Endometrial microvascular endothelial cells (primary cell): ENCODE data around the gene SUSD6. TPM values are rescaled to one million over a fixed set of nuclear protein-coding genes. Genes with fewer than 3 reads are reported as not detected.
"Not testable (repeated sequence)": the region's sequence is repeated elsewhere in the genome, so short reads cannot be mapped to it uniquely, and the experiment has no call there.

Experiments
- in situ Hi-C: cut with HindIII; loops from 2 replicates; pipeline ENCODE4 v1.10.0; 2017; ENCODE audit warnings: low sequenced_read_pairs, low pct_unique_long_range_greater_than_20kb; ENCODE audit errors: inconsistent ontology term
- total RNA-seq: library from RNA; depleted of rRNA; stranded (reverse); fragments of >200 nt; gene quantifications from one replicate; pipeline ENCODE4 v1.2.3, GENCODE V29; 2015; ENCODE audit errors: inconsistent ontology term

SUSD6 gene
- total RNA-seq, 1 donor from 2014 or later, result 12.5 TPM

DNA sequence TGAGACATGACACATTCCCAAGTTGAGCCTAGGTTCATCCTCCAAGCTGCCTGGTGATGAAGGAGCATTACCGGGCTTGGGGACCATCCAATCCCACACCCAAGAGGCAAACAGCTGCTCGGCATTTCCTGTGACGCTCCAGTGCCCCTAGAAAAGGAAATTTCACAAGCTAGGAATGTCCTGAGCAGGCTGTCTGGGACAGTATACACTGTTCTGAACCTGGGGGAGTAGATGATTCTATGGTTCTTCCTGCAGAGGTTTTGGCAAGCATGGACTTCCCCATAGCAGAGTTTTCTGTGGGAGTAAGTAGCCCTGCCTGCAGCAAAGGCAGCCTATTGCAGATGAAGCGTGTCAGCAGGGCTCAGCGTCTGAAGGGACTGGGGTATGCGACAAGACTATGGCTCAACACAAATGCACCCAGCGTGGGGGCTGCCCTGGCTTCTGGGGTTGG is 108.1 kb downstream of the SUSD6 start:
- in situ Hi-C loops, result no loop called here

DNA sequence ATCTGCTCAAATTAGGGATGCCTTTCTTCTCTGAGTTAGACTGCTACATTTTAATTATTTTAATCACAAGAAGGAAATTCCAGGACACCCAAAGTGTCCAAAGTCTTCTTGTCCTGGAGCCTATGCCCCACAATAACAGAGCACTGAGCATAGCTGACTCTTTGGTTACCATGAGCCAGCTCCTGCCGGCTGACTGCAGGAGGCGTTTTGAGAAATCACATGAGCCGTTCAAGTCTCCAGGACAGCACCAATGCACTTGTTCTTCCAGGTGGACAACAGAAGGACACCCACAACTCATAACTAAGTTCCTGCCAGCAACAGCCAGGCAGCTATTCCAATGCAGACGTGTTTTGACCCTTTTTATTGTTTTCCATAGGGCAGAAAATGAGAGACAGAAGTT is 109.5 kb downstream of the SUSD6 start:
- in situ Hi-C loops, result no loop called here

DNA sequence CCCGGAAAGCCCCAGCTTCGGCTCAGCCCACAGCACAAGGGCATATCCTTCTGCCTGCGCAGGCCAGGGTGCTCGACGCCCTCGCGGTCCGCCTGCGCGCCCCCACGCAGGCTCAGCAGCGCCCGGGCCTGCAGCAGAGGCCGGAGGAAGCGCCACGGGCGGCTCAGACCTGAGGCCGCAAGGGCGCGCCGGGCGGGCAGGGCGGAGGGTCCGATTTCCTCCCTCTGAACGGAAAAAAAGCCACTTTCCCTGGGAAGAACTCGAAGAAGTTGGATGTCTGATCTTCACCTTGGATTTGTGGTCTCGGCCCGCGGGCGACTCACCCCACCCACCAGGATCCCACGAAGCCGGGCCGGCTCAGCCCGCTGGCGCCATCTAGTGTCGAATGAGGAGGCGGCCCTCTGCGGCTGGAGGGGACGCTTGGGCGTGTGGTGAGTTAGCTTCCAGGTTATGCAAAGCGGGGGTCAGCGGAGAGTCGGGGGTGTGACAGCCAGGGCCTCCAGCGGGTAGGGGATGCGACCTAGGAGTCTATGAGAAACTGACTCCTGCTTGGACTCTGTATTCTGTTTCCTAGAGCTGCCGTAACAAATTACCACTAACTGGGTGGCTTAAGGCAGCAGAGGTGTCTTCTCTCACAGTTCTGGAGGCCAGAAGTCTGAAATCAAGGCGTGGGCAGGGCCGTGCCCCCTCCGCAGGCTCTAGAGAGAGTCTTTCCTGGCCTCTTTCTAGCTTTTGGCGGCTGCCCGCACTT is 115.5 kb downstream of the SUSD6 start:
- in situ Hi-C loops, result no loop called here

DNA sequence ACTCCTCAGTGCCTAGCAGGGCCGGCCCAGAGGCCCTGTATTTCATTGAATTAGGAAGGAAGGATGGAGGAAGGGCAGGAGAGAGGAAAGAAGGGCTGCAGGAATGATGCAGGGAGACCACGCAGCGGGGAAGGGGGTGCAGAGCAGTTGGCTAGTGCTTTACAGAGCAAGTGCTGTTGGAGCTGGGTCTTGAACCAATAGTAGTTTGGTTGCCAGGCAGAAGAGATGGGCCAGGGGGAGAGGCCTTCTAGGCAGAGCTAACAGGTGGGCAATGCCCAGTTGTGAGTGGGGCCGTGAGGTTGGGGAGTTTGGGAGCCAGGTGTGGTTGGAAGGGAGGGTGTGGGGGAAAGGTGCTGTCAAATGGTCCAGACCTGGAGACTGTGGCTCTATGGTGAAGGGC is 116.5 kb downstream of the SUSD6 start:
- in situ Hi-C loops, result no loop called here

DNA sequence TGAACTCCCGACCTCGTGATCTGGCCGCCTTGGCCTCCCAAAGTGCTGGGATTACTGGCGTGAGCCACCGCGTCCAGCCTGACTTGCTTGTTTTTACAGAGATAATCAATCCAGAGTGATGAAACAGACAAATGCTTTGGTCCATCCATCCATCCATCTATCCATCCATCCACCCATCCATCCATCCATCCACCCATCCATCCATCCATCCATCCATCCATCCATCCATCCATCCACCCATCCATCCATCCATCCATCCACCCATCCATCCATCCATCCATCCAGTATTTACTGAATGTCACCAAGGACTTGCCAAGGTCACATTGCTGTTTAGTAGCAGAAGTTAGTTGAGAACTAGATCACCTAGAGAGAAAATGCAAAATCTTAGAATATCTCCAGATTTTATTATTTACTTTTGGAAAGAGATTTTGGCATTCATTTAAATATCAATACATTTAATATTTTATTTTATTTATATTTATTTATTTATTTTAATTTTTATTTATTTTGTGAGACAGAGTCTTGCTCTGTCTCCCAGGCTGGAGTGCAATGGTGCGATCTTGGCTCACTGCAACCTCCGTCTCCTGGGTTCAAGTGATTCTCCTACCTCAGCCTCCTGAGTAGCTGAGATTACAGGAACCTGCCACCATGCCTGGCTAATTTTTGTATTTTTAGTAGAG is 120.7 kb downstream of the SUSD6 start:
- in situ Hi-C loops, result not testable (repeated sequence)

DNA sequence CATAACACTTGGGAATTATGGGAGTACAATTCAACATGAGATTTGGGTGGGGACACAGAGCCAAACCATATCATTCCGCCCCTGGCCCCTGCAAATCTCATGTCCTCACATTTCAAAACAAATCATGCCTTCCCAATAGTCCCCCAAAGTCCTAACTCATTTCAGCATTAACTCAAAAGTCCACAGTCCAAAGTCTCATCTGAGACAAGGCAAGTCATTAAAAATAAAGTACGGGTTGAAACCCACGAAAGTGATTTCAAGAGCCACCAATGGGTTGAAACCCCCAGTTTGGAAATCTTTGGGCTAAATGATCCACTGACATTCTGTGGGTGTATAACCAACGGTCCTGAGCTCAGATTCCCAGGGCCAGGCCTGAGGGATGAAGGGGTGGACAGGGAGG is 125.0 kb downstream of the SUSD6 start:
- in situ Hi-C loops, result not testable (repeated sequence)

DNA sequence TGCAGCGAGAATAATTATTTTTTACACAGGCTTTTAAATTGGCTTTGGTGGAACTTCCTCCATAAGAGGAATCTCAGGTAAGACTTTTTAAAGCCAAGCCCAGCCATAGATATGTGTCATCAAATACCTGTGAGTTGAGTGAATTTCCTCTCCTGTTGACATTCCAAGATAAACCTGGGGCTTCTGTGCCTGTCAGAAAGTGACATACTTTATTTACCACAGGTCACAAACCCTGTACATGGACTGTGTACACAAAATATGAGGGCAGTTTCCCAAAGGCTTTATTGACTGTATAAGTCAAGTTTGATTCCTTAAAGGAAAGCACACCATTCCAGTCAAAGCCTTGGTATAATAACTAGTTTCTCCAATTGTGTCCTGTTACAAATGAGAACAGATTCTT is 129.7 kb downstream of the SUSD6 start:
- in situ Hi-C loops, result no loop called here

DNA sequence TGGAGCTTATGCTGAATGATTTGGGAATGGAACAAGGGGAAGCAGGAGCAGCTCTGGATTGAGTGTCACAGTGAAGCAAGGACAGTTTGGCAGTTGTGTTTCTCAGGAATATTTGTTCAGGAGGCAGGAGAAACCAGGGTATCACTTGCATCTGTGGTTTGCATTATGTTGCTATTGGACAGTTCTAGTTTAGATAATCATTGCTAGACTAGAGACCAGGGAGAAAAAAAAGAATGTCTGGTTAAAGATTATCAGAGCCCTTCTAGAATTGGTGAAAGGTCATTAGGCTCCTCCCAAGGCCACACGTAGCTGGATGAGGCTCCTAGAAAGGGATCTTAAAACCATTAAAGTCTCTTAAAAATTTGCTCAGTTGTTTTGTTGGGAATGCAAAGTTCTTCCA is 138.6 kb downstream of the SUSD6 start:
- in situ Hi-C loops, result no loop called here

DNA sequence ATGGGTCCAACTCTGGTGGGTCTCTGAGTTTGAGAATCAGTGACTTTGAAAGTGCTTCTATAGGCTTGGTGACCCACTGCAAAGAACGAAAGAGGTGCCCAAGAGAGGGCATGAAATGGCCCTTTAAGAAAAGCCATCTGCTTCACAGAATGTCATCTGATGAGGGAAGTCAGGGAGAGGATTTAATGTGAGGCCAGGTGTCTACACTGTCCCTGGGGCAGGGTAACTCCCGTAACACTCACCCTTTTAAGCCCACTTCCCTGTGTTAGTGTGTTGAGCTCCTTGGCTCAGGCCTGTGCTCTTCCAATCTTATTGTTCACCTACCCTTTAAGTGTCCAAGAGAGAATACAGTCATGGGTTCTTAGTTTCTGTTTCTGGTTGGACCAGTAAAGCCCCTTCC is 139.1 kb downstream of the SUSD6 start:
- in situ Hi-C loops, result no loop called here

DNA sequence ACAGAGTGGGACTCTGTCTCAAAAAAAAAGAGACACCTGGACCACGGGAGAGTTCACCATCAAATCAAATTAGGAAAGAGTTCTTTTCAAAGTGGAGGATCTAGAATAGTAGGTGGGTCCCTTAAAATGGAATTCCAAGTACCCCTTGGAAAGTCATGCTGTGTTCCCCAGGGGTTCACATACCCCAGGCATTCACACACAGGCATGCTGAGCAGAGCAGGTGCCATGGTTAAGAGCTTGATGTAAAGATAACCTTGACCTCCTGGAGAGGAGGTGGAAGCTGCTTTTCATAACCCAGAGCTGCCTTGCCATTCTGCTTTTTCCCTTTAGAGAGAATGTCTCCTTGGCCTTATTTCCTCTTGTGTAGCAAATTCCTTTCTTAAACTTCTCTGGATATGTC is 141.4 kb downstream of the SUSD6 start:
- in situ Hi-C loops, result no loop called here

DNA sequence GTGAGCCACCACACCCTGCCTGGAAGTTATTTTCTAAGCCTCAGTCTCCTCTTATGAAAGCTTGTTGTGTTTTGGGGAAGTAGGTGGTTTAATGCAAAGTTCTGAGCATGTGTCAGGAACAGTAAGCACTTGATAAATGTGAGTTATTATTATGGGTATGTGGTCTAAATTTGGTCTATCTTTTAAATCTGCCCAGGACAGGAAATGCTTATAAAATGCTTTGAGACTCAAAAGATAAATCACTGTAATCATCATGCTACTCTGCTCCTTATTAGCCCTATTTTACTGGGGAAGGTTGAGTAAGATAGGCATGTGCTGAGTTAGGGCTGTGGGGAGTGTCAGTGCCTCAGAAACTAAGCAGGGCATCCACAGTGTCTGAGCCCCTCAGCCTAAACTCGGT is 142.5 kb downstream of the SUSD6 start:
- in situ Hi-C loops, result no loop called here

DNA sequence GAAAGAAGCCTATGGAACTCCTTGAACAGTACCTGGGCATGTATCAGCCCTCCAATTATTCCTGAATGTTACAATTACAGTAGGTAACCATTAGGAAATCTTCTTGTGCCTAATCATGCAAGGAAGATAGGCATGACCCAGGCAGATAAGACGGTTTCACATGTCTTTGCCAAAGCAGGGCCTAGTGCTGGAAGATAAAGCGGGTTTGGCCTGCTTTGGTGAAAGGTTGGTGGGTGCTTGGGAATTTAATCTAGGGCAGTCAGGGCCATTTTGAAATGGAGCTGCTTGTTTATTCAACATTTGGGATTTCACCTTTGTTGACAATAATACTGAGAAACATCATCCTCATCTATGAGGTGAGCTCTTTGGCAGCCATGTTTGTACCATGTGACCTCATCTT is 143.1 kb downstream of the SUSD6 start:
- in situ Hi-C loops, result no loop called here

DNA sequence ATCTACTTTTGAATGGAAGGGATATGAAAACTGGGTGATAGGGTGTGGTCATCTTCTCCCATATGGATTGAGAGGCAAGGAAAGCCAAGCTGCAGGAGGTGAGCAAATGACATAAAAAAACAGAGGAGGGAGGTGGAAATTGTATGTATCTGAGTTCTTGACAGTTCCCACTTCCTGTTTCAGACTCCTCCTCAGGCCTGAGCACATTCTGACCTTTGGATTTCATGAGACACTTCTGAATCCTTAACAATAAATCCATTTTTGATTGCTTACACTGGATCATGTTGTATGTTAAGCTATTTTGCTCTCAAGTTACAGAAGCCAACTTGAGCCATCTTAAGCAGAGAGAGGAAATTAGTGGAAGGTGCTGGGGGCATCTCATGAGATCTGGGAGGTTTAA is 143.9 kb downstream of the SUSD6 start:
- in situ Hi-C loops, result no loop called here

DNA sequence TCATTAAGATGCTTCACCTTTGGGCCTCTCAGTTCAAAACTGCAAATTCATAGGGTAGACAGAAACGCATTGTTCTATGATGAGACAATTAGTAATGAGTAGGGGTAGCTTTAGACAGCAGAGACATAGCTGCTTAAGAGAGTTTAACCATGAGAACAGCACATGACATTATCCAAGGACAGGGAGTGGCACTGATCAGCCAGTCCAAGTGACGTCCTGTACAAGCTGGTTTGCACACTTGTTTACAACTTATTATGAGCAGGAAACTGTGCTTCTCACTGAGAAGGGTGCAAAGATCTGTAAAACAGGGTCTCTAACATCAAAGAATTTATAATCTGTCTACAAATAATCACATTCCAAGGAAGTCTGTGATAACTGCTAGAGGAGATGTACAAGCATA is 144.4 kb downstream of the SUSD6 start:
- in situ Hi-C loops, result no loop called here

DNA sequence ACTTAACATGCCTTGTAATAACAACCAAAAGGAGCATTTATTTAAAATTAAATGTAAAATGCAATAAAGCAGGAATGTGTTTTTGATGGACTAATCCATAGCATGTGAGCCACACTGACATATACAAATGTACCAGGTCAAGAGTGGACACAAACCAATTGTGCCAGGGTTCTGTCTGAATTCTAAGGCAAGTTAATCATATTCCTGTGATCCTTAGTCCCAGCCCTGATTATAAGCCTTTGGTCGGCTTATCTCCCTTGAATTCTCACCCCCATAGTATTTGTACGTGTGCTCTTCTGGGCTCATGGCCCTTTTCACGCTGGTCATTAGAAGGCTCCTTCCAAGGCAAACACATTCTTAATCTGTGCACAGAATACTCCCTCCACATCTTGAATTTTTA is 144.9 kb downstream of the SUSD6 start:
- in situ Hi-C loops, result no loop called here

DNA sequence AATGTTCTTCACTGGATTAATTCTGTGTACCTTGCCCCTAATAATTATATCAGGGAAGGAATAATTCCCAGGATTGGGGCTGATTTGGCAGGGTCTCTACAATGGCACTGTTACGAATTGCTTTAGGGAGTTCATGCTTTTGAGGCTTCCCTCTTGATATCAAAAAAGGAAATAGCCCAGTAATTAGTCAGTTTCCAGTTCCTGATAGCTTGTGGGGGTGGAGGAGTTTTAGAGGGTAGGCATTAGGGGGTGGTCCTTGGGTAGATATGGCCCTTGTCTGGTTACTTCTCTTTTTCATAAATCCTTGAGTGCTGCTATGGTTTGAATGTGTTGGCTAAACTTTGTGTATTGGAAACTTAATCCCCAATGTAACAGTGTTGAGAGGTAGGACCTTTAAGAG is 149.4 kb downstream of the SUSD6 start:
- in situ Hi-C loops, result no loop called here

DNA sequence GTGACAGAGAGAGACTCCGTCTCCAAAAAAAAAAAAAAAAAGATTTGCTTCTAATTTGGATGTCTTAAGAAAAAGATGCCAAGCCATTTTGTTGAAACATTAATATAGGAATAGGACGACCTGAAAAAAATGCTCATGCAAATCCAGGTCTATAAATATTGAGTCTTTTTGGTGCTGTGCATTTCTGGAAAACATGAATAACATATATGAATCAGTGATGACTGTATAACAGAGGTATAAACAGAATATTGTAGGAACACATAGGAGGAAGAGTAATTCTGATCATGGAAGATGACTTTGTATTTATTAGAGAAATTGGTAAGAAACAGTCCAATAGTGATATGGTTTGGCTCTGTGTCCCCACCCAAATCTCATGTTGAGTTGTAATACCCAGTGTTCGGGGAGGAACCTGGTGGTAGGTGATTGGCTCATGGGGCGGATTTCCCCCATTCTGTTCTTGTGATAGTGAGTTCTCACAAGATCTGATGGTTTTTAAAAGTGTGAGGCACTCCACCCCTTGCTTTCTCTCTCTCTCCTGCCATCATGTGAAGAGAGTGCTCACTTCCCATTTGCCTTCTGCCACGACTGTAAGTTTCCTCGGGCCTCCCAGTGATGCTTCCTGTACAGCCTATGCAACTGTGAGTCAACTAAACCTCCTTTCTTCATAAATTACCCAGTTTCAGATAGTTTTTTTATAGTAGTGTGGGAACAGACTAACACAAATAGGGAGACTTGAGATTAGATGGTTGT is 152.5 kb downstream of the SUSD6 start:
- in situ Hi-C loops, result no loop called here
